Measurements from ENCODE around the gene CAMK2D.

The CAMK2D gene

DNA sequence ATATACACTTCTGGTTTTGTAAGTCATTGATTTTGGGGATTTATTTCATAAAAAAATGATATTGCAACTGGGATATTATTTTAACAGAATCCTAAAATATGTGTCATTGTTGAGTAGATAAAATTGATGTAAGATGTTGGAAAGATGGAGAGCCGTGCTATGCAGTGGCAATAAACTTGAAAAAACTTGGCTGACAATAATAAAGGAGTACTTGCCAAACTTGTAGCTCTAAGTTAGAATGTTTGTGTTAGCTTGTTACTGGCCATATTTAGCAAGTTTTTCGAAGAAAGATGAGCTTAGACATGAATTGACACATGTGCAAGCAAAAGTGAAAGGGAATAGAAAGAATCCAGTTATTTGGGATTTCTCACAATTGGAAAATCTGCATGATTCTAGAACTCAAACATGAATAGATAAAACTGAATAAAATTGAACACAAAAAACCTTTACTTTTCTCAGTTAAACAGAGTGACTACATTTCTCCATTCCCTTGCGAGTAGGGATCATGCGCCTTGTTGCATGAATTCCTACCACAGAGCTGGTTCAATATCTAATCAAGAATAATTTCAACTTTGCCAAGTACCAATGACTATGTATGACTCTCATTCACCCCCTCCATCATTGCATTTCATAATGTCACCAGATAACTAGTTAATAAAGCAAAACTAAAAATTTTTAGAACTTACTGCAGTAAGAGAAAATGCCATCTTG lies 327.8 kb downstream of the CAMK2D start:
- no peak for DNase-seq

- no peak for DNase-seq
These were observed 328.4 kb downstream of the CAMK2D start for GRCh38 chr4:113433116-113433515.

- DNase-seq = no peak
These were observed 337.9 kb downstream of the CAMK2D start for GRCh38 chr4:113423631-113424030.

GRCh38 chr4:113420938-113421337 lies 340.6 kb downstream of the CAMK2D start:
- DNase-seq = no peak

DNA sequence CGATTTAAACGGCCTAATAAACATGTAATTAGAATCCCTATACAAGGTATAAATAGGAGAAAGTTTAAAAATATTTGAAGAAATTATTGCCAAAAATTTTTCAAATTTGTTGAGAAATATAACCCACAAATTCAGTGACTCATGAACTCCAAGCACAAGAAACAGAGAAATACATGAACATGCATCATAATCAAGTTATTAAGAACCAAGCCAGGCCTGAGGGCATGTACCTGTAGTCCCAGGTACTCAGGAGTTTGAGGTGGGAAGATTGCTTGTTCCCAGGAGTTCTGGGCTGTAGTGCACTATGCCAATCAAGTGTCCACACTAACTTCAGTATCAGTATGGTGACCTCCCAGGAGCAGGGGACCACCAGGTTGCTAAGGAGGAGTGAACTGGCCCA lies 341.9 kb downstream of the CAMK2D start:
- DNase-seq = no peak

GRCh38 chr4:113411496-113411938 lies 350.0 kb downstream of the CAMK2D start:
- DNase-seq = no peak

DNA sequence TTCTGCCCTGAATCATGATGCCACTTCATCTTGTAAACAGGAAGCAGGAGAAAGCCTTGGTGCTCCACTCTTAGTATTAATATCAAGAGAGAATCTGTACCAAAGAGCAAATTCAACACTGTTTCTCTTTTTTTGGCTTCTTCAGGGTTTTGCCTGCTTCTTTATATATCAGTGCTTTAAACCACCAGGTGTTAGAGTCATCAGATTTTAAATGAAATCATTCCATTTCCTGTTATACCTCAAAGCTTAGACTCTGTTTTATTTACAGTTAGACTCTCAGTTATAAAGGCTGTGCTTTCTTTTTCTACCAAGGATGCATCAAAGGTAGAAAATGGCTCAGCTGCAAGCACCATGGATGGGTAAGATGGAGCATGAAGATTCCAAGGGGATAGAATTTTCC lies 350.9 kb downstream of the CAMK2D start:
- no peak for DNase-seq

GRCh38 chr4:113409181-113409580 lies 352.4 kb downstream of the CAMK2D start:
- DNase-seq = no peak

DNA sequence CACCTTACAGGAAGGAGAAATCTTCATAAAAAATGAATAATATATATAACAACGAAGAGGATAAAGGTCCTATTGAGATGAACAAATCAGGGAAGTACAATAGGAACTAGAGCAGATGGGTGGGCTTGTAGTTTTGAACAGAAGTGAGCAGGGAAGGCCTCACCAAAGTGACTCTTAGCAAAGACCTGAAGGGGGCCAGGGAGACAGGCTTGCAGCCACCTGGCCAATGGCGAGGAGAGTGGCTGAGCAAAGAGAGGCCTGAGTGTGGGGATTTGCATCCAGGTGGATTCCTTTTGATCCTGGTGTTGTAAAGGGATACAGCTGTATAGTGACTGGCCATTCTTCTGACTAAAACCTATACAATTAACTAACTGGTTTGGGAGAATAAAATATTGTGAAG lies 354.1 kb downstream of the CAMK2D start:
- DNase-seq = no peak

- DNase-seq = no peak
These were observed 354.9 kb downstream of the CAMK2D start for GRCh38 chr4:113406723-113407016.

DNA sequence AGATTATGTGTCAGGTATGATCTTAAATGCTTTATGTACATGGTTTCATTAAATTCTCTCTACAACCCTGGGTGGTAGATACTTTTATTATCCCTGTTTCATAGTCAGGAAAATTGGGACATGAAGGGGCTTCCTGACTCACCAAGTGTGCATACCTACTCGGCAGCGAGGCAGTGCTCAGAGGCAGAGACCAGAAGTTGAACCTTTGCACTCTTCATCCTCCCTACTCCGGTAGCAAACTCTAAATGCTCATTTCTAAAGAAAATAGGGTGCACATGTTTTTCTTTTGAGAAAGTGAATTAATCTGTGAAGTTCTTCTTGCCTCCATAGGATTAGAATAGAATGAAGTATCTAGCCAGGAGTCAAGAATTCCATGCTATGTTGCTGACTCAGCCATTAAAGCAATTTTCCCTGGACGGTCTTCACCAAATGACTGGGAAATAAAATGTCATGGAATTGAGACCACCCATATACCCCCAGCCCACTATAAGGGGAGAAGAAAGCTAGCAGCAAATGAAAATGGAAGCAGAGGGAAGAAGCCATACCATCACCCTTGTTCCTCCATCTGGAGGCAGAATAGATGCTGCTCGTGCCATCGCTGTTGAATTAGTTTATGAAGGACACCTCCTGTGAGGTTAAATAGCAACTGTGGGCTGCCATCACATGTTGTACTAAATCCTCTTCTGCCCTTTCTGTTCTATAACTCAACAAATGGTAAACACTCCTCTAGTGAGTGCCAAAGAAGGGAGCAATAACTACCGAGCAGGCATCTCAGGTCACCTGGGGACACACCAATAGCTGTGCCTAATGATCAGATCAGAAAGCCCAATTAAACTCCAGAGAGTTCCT lies 355.4 kb downstream of the CAMK2D start:
- DNase-seq = no peak

GRCh38 chr4:113404841-113405240 lies 356.7 kb downstream of the CAMK2D start:
- no peak for DNase-seq

- DNase-seq = no peak
These were observed 357.4 kb downstream of the CAMK2D start for GRCh38 chr4:113404167-113404571.

All from CD4-positive, alpha-beta T cell treated with Interleukin-4 for 1 hour (primary cell).